Endodermal cell (in vitro differentiated cells): ENCODE results near the gene FAM185A. TPM values are rescaled to one million over a fixed set of nuclear protein-coding genes. Genes with fewer than 3 reads are reported as not detected.

Source experiments
- DNase-seq: peaks from one replicate; pipeline ENCODE4 v3.0.0-alpha.2; 2017
- H3K27ac ChIP-seq: 2 replicates; pipeline ENCODE4 v1.5.1; 2013; ENCODE audit warnings: mild to moderate bottlenecking, low read depth, low read length, moderate library complexity
- H3K27me3 ChIP-seq: 2 replicates; pipeline ENCODE4 v1.6.1; 2013; ENCODE audit warnings: mild to moderate bottlenecking, low read length, moderate library complexity; ENCODE audit not compliant: insufficient read depth, control insufficient read depth, poor library complexity, severe bottlenecking
- H3K36me3 ChIP-seq: 2 replicates; pipeline ENCODE4 v1.7.0; 2013; ENCODE audit warnings: mild to moderate bottlenecking, low read length, moderate library complexity; ENCODE audit not compliant: control insufficient read depth, insufficient read depth
- H3K4me1 ChIP-seq: one replicate; pipeline ENCODE4 v1.7.0; 2013; ENCODE audit warnings: low read length; ENCODE audit not compliant: control insufficient read depth, insufficient read depth
- H3K4me3 ChIP-seq: 2 replicates; pipeline ENCODE4 v1.5.1; 2013; ENCODE audit warnings: mild to moderate bottlenecking, low read length, moderate library complexity
- H3K9ac ChIP-seq: 2 replicates; pipeline ENCODE4 v1.6.1; 2013; ENCODE audit warnings: mild to moderate bottlenecking, low read length, moderate library complexity; ENCODE audit not compliant: poor library complexity, severe bottlenecking; ENCODE audit errors: extremely low read depth
- H3K9me3 ChIP-seq: 2 replicates; pipeline ENCODE4 v1.6.1; 2013; ENCODE audit warnings: mild to moderate bottlenecking, low read length, moderate library complexity; ENCODE audit not compliant: control insufficient read depth
- H3K27ac Mint-ChIP-seq: 2 replicates; pipeline ENCODE4 v1.8.0; 2020; ENCODE audit warnings: mixed read lengths
- H3K27me3 Mint-ChIP-seq: 2 replicates; pipeline ENCODE4 v1.8.0; 2021; ENCODE audit warnings: mild to moderate bottlenecking, mixed read lengths; ENCODE audit not compliant: insufficient read depth
- H3K36me3 Mint-ChIP-seq: 2 replicates; pipeline ENCODE4 v1.8.0; 2020; ENCODE audit warnings: low read depth, mixed read lengths
- H3K4me1 Mint-ChIP-seq: 2 replicates; pipeline ENCODE4 v1.8.0; 2020; ENCODE audit warnings: mixed read lengths
- H3K4me3 Mint-ChIP-seq: 2 replicates; pipeline ENCODE4 v1.8.0; 2020; ENCODE audit warnings: mild to moderate bottlenecking, moderate library complexity, mixed read lengths
- H3K9me3 Mint-ChIP-seq: 2 replicates; pipeline ENCODE4 v1.8.0; 2020; ENCODE audit warnings: mild to moderate bottlenecking, mixed read lengths
- CTCF ChIP-seq: fragments of 200-600 bp; sonication (generic); conservative IDR thresholded peaks from 2 replicates; pipeline ENCODE4 v1.5.0; 2021; ENCODE audit warnings: antibody characterized with exemption, mild to moderate bottlenecking
- WGBS, 2 experiments: methylation state at CpG; one replicate each; pipeline versions ENCODE4 v1.1.5 to v1.1.7; 2013; ENCODE audit warnings: missing lambda C conversion rate in 2 of 2, mixed read lengths in 1 of 2; ENCODE audit not compliant: insufficient coverage in 1 of 2, insufficient read length in 1 of 2; 5-methylcytosine and 5-hydroxymethylcytosine counted together
- total RNA-seq, 2 donors: library from RNA; stranded (reverse); fragmentation: NEBNext Ultra II Directional in 1 of 2; extraction: Animal tissue kit (Norgen Biotek cat#: 25700) in 1 of 2; gene quantifications; 2 replicates in 1 of 2; 3 replicates in 1 of 2; pipeline ENCODE4 v1.2.1, GENCODE V29; 2021

The FAM185A gene
- total RNA-seq, 2 donors from 2014 or later, result 5.6 to 7.8 TPM

GRCh38 chr7:102830197-102830596 lies 81.4 kb downstream of the FAM185A start:
- Histone ChIP-seq H3K27me3 (no peaks in the 10 kb centered on the region), H3K4me1 (no peaks in the 10 kb centered on the region), H3K4me3 (no peak overlapping the region), H3K36me3 (no peaks in the 10 kb centered on the region), H3K9ac (no peak overlapping the region), H3K27ac (no peak overlapping the region), H3K9me3 (no peaks in the 10 kb centered on the region)
- peaks cover 2% of the 10 kb centered on the region for H3K27me3 Mint-ChIP-seq
- no peak overlapping the region for H3K27ac Mint-ChIP-seq
- no peak for DNase-seq
- peaks cover 6% of the 10 kb centered on the region for H3K9me3 Mint-ChIP-seq
- H3K4me1 Mint-ChIP-seq, result peaks cover 8% of the 10 kb centered on the region
- TF ChIP-seq CTCF, result no peak
- peaks cover 13% of the 10 kb centered on the region for H3K36me3 Mint-ChIP-seq
- H3K4me3 Mint-ChIP-seq, result no peak overlapping the region
- 92 to 95% methylated on average over 2 of the region's 2 CpGs for WGBS, 2 experiments

GRCh38 chr7:102832674-102833073 lies 83.9 kb downstream of the FAM185A start:
- H3K9me3 Mint-ChIP-seq, result peaks cover under 1% of the 10 kb centered on the region
- TF ChIP-seq CTCF, result no peak
- no peaks in the 10 kb centered on the region for H3K4me1 ChIP-seq
- no peak overlapping the region for H3K9ac ChIP-seq
- peaks cover 8% of the 10 kb centered on the region for H3K4me1 Mint-ChIP-seq
- H3K27me3 ChIP-seq, result no peaks in the 10 kb centered on the region
- H3K36me3 Mint-ChIP-seq, result peaks cover 6% of the 10 kb centered on the region
- H3K27ac Mint-ChIP-seq, result no peak overlapping the region
- no peak overlapping the region for H3K4me3 ChIP-seq
- 95% methylated on average over 1 of the region's 1 CpG; no CpG with 5 or more reads in 1 of the 2 experiments for WGBS, 2 experiments
- no peak for DNase-seq
- no peak overlapping the region for H3K4me3 Mint-ChIP-seq
- H3K27me3 Mint-ChIP-seq, result peaks cover under 1% of the 10 kb centered on the region
- no peaks in the 10 kb centered on the region for H3K36me3 ChIP-seq
- no peaks in the 10 kb centered on the region for H3K9me3 ChIP-seq
- no peak overlapping the region for H3K27ac ChIP-seq

GRCh38 chr7:102833343-102833742 lies 84.5 kb downstream of the FAM185A start:
- Histone ChIP-seq H3K9me3 (no peaks in the 10 kb centered on the region), H3K27ac (no peak overlapping the region), H3K27me3 (no peaks in the 10 kb centered on the region), H3K36me3 (no peaks in the 10 kb centered on the region), H3K4me3 (no peak overlapping the region), H3K4me1 (no peaks in the 10 kb centered on the region), H3K9ac (no peak overlapping the region)
- Mint-ChIP-seq H3K27ac (no peak overlapping the region), H3K4me3 (no peak overlapping the region), H3K36me3 (peaks cover 4% of the 10 kb centered on the region), H3K4me1 (peaks cover 8% of the 10 kb centered on the region), H3K27me3 (no peaks in the 10 kb centered on the region), H3K9me3 (no peaks in the 10 kb centered on the region)
- 97% methylated on average over 5 of the region's 5 CpGs; no CpG with 5 or more reads in 1 of the 2 experiments for WGBS, 2 experiments
- TF ChIP-seq CTCF, result no peak
- no peak for DNase-seq
